Limb (tissue), 2 donors: ENCODE results near the gene ZBTB7B.
"Not testable (repeated sequence)": the region's sequence is repeated elsewhere in the genome, so short reads cannot be mapped to it uniquely, and the experiment has no call there.

Experiments
- DNase-seq, 2 donors: peaks; one replicate each; pipeline ENCODE4 v3.0.0-alpha.2; 2016; ENCODE audit errors: extremely low spot score in 2 of 2

The ZBTB7B gene

DNA sequence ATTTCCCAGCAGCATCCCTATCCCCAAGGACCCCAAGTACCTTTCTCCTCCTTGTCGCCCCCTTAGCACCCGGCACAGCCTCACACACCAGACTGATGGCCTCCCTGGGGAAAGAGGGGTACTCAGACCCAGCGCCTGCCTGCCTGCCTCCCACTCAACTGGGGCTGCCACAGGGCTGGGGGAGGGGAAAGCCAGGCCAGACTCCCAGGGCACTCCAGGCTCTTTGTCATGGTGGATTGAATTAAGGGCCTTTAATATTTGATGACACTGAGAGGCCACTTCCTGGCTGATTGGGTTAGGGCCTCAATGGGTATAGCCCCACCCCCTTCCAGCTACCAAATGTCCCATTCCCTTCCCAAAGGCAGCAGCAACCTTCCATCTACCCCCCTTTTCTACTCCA is 33.9 kb upstream of the ZBTB7B start:
- no peak for DNase-seq

DNA sequence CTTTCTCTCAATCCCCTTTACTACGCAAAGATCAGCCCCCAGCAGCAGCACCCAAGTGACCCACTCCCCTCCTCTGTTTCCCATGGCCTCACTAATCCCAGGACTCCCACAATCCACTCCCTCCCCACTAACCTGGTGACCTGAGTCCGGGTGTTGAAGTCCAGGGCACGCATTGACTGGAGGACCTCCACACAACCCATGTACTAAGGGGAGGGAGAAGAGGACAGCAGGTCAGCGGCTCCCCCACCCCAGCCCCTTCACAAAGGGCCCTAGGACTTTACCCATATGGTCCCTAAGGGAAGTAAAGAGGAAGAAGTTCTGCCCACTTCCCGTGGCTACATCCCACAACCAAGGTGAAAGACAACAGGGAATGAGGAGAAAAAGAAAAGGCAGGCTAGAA is 33.4 kb upstream of the ZBTB7B start:
- no peak for DNase-seq

DNA sequence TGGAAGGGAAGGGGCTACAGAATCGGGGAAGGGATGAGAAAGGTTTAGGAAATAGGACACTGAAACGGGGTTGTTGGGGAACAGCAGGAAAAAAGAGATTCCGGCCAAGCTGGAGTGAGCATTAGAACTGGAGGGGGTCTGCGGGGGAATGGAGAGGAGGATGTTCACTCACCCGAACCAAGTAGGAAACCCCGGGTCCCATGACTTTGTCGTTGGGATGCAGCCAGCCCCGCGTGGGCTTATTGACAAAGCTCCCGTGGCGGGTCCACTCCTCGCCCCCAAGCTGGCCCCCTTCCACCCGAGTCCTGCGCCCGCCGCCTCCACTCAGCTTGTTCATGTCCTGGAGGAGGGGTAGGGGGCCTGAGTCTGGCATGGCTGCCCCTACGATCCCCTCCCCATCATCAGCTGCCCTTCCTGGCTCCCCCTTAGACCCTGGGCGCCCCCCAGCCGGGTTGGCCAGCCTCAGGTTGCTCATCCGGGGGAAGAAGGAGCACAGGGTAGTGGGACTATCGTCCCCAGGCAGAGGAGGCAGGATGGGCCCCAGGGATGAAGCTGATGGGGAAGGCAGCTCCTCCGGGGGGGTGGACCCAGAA is 32.6 kb upstream of the ZBTB7B start:
- peak in 1 of 2 donors; percentile 59 for DNase-seq

DNA sequence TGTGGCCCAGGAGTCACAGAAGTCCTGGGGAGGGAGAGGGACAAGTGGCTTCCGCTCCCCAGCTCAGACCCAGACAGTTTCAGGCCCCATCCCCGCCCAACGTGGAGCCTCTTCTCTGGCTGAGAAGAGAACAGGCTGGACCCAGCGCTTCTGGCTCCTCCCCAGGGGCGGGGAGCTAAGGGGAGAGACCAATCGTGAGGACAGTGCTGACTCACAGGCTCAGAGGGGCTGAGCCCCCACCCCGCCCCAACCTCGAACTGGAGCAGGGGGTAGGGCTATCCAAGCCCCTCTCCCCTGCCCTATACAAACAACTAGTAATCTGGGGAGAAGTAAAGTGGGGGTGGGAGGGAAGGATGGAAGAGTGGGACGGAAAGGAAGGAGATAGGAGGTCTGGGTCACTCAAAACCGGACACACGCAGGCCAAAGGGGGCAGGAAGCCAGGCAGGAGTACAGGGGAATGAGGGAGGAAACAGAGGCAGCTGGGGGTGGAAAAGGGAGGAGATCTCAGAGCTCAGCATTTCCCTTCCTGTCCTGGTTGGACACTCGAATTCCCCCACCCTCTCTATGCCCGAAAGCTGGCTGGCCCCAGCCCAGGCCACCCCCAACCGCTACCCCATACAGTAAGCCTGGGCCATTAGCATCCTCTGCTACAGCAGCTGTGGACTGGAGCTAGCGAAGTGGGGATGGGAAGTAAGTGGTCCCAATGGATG is 31.8 kb upstream of the ZBTB7B start, which contains the start of gene SHC1:
Gene SHC1, minus strand, starts transcription at position 117 of the 710 bp plus-strand sequence. CDS start 221 bp downstream, outside the sequence.
- peak; percentile 90 to 92 for DNase-seq

DNA sequence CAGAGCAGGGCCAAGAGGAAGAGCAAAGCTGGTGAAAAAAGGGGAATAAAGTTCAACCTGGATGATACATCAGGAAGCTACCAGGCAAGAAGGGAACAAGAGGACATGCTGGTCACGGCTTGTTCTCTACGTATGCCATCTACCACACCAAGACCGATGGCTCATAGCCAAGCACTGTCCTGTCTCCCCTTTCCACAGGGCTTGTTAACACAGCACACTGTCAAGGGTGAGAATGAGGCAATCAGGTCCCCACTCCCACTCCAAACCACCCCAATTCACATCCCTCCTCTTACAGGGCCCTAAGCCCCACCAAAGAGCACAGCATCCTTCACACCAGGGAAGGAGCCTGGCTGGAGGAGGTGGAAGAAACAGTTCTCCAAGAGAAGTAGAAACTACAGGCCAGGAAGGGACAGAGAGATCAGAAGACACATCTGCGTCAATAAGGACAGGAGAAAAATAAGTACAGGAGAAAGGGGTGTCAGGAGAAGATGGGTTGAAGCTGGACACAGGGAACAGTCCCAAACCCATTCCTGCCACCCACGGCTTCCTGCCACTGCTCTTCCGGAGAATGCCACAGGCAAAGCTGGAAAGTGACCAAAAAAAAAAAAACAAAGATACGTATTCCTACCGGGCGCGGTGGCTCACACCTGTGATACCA is 31.1 kb upstream of the ZBTB7B start:
- no peak for DNase-seq

DNA sequence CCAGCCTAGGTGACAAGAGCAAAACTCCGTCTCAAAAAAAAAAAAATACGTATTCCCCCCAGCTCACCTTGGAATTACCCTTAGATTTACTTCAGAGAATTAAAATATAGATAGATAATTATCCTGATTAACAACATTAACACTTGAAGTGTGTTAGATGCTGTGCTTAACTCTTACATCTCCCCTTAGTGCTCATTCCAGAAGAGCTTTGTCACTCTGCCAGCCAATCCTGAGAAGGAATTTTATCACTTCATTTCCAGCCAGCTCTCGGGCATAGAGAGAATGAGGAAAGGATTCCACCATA is 30.4 kb upstream of the ZBTB7B start:
- no peak for DNase-seq

DNA sequence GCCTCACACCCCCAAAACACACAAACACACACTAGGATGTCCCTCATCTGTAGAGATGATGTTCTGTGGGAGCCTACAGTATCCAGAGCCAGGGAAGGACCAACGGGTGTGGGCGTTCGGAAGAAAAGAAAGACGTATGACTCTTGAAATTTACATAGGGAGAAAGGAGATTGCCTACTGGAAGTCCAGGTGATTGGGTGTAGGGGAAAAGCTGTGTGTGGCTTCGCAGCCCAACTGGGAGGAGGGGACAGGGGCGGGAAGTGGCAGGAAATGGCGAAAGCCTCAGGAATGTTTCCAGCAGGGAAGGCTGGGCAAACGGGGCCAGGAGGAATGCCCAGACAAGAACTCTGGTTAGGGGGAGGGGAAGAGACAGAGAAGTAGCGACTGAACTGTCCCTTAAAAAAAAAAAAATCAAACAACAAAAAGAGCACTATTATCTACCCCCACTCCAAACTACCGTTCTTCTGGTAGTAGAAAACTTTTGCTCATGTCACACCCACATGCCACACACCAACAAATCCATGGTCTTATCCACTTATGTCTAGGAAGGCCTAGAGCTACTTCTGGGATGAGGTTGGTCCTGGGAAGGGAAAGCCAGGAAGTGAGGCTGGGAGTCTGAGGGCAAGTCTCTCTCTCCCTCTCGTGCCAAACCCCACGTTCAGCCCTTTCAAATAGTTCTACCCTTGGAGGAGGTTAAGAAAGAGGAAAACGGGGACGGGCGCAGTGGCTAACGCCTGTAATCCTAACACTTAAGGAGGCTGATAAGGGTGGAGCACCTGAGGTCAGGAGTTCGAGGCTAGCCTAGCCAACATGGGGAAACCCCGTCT is 29.9 kb upstream of the ZBTB7B start:
- peak in 1 of 2 donors; percentile 60 for DNase-seq

DNA sequence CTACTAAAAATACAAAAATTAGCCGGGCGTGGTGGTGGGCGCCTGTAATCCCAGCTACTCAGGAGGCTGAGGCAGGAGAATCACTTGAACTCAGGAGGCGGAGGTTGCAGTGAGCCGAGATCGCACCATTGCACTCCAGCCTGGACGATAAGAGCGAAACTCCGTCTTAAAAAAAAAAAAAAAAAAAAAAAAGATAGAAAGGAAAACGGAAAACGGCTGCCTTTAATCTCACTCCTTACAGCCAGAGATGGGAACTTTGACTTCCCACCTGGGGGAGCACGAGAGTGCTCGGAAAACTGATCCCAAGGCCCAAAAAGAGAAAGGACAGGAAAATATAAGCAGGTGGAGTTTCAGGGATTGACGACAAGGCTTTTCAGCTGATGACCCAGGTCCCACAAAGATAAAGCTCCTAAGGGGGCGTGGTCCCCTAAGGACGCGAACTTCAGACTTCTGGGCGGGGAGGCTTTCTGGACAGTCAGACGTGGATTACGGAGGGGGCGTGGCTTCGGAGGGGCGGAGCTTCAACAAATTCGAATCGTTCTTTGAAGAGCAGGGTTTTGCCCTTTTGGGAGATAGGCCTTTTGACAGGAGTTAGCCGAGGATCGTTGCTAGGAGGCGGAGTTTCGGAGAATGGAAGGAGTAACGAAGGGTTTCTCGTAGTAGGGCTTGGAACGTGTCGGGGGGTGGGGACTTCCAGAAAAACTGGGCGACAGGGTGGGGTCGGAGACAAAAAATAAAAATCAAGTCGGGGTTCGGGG is 29.1 kb upstream of the ZBTB7B start:
- DNase-seq, result peak; percentile 90 to 94

DNA sequence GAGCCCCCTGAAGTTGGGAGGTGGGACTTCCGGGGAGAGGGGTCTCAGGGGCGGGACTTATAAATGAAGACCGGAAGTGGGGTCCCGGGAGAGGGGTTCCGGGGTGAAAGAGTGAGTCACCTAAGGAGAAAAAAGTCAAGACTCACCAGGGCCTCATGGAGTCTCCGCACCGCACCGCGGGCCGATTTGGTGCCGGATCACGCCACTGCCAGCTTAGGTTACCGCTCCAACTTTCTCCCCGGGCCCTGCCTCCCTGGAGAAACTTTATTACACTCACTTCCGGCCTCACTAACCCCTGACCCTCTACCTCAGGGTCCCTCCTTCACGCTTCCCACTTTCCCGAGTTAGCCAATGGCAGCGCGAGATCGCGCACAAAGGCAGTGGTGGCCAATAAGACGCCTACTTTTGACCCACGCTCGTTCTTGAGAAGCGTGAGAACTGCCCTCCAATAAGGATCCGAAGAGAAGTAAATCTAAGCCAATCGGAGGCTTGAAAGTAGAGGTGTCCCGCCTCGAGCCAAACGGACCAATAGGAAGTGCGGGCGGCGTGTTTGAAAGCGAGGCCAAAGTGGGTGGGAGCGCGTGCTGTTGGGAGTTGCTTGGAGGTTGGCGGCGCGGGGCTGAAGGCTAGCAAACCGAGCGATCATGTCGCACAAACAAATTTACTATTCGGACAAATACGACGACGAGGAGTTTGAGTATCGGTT is 28.3 kb upstream of the ZBTB7B start, which contains the start of gene CKS1B:
Gene CKS1B, plus strand, starts transcription at position 580 of the 706 bp plus-strand sequence. Its CDS starts 65 bp downstream, at position 645.
- peak; percentile 99 to 100 for DNase-seq

DNA sequence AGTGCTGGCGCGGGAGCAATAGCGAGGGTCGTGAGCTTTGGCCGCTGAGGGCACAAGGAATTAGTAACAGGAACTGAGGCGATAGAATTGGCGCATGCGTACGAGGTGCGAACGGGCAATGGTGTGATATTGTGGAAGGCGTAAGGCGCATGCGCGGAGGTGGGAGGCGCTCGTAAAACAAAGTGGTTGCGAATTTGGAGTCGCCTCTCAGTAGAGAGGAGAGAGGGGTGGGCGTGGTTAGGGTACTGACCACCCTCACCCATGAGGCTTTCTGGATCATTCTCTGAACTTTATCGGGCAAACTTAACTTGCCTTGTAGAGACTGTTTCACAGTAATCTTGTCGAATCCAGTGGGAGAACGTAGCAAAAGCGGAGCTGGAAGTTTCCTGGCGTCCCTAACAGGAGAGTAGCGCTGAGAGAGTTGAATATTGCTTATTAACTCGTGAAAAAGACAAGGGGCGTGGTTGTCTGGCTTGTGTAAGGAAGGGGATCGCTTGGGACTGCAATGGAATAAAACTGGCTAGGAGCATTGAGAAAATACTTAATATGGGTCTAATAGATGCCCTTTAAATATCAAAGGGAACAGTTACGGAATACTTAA is 27.7 kb upstream of the ZBTB7B start:
- peak; percentile 96 to 99 for DNase-seq

DNA sequence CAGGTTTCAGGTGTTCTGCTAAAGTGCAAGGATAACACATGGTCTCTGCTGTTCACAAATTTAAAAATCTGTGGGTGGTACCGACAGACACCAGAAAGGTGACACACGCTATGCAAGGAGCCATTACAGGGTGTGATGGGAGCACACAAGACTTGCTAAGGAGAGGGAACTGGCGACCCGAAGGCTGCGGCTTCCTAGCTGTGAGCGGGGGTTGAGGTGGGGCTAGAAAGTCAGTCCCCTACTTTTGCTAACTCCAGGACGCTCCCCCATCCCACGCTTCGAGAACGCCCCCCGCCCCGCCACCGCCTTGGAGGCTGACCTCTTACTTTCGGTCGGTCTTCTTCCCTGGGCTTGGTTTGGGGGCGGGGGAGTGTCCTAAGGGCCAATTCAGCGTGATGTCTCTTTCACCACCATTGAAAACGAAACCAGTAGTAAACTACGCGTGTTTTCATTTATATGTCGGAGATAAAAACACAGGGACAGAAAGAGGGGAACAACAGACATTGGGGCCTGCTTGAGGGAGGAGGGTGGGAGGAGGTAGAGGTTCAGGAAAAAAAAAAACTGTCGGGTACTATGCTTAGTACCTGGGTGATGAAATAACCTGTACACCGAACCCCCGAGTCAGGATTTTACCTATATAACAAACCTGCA is 27.1 kb upstream of the ZBTB7B start:
- DNase-seq, result peak in 1 of 2 donors; percentile 67

DNA sequence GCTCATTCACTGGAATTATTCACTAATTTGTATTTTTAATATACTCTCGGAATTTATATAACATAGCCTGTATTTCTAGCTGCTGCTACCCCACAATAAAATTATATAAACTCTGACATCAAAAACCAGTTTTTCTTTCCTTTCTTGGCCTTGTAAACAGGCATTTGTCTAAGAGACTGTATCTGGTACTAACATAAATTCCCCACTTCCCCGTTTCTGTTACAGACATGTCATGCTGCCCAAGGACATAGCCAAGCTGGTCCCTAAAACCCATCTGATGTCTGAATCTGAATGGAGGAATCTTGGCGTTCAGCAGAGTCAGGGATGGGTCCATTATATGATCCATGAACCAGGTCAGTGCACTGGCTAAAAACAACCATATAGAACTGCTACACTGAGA is 24.8 kb upstream of the ZBTB7B start:
- not testable (repeated sequence) for DNase-seq

DNA sequence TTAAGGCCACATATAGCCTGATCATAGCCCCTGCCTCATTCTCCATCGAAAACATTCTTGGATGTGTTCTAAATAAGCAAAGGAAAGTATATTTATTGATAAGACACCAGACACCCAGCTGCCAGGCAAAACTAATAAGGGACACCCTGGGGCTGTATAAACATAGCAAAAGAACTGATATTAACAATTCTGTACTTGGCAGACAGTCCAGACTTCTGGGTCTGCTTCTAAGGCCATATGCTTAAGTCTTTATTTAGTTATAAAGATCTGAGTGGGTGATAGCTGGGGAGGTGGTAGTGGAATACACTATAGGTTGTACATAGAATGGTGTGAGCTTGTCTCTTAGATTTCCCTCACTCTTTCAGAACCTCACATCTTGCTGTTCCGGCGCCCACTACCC is 24.2 kb upstream of the ZBTB7B start:
- DNase-seq, result no peak

DNA sequence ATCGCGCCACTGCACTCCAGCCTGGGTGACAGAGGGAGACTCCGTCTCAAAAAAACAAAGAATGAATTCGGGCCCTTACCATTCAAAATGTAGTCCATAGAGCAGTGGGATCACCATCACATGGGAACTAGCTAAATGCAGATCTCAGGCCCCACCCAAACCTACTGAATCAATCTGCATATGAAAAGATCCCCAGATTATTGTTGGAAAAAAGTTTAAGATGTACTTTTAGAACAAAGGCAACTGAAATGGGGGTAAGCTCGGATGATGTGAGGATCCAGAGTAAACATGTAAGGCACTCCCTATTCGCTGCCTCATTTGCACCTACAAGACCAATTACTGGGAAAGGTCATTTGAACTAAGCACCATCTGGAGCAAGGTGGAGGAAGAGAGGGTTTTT is 20.3 kb upstream of the ZBTB7B start:
- DNase-seq, result no peak

DNA sequence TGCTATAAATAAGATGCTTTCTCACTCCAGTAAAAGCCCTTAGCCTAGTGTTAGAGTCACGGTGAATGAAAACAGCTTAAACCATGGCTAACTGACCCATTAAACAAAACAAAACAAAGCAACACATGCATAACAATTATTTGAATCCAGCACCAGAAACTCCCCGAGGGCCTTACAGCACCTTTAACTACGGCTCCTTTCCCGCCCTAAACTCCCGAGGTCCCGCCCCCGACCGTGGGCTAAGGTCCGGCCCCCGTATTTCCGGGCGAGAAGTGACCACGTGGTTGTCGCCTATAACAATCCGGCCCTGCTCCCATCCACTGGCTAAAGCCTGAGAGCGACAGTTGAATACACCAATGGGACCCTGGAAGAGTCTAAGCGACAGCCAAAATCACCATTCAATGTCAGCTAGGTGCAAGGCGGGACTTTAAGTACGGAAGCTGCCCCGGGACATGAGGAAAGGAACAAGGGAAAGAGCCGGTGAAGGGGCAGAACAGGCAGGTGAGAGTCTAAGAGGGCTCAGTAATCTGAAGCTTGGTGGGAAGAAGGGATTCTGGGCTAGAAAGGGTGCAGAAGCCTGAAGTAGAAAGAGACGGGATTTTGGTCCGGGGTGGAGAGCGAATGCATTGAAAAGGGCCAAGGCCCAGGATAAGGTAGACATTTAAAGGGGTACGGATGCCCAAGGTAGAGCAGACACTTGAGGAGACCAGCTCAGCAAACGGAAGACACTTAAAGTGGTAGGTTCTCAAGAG is 19.5 kb upstream of the ZBTB7B start, which contains the start of gene FLAD1:
Gene FLAD1, plus strand, starts transcription at position 448 of the 752 bp plus-strand sequence. CDS start 351 bp downstream, outside the sequence.
- peak; percentile 95 to 99 for DNase-seq

DNA sequence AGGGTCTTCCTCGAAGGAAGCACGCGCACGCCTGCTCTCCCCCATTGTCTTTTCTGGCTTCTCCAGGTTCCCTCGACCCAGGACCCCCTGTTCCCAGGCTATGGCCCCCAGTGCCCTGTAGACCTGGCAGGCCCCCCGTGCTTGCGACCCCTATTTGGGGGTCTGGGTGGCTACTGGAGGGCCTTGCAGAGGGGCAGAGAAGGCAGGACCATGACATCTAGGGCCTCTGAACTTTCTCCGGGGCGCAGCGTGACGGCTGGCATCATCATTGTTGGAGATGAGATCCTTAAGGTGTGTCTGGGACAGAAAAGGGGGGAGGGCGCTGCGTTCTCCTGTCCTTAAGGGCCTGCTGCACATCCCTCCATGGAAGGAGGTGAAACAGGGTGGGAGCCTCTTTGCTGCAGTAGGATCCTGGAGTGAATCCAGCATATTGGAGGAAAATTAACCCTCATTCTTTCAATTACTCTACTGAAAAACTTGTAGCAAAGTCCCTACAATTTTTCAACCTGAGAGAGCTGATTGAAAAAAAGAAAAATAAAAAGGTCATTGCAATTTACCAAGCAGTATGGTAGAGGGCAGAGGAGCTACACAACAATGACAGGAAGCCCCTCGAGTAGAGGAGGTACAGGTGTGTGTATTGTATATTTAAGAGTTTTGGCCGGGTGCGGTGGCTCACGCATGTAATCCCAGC is 18.7 kb upstream of the ZBTB7B start:
- DNase-seq, result no peak

DNA sequence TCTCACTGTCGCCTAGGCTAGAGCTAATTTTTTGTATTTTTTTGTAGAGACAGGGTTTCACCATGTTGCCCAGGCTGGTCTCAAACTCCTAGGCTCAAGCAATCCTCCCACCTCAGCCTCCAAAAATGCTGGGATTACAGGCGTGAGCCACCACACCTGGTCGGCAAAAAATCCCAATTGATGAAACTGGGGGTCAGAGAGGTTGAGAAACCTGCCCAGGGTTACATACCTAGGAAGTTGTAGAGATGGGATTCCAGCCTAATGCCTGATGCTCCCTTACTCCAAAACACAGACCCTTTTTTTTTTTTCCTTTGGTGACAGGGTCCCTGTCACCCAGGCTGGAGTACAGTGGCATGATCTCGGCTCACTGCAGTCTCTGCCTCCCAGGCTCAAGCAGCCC is 15.9 kb upstream of the ZBTB7B start:
- DNase-seq, result not testable (repeated sequence)

DNA sequence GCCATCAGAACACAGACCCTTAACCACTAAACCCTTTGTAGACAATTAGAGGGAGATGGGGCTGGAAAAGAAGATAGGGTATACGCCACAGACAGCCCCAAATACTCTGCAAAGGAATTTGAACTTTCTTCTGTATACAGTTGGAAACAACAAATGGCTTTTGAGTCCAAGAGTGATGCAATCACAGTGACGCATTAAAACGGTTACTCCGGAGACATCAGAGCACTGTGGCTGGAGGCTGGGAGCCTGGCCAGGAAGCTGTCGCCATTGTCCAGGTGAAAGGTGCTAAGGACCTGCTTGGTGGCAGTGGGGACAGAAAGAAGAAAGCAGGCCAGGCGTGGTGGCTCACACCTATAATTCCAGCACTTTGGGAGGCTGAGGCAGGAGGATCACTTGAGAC is 15.3 kb upstream of the ZBTB7B start:
- no peak for DNase-seq
